ENCODE data around the gene EPB41L5.

DNA sequence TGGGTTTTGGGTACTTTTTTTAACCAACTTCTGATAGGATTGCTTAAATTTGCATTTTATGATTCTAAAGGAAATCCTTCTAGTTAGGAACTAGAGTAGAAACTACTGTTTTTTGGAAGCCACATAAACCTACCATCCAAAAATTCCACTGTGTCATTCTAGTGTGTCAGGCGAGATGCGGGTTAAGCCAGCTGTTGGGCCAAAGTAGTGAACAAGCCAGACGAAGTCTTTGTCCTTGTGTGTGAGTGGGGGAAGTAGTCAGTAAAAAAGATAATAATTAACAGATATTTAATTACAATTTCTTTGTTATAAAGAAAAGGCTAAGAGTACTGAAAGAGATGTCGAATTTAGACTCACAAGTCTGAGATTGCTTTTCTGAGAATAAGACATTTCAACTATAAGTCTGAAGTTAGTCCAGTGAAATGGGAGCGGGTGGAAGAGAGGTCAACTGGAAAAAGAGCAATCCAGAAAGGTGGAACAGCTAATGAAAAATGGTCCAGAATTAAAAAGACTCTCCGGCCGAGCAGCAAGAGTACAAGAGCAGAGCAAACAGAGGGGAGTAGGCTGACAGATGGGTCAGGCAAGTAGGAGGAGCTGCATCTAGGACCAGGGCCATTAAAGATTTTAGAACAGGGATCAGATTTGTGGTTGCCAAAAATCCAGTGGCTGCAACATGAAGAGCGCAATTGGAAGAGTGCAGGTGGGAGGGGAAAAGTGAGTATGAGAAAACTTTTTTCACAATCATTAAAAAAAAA, 1.5 kb downstream of the EPB41L5 start:
- TF ChIP-seq POLR2A (IDR thresholded peaks at IDR 0.05) (no peak), POLR2AphosphoS5 (IDR thresholded peaks at IDR 0.05) (no peak)
- TF ChIP-seq, protein P1, sequence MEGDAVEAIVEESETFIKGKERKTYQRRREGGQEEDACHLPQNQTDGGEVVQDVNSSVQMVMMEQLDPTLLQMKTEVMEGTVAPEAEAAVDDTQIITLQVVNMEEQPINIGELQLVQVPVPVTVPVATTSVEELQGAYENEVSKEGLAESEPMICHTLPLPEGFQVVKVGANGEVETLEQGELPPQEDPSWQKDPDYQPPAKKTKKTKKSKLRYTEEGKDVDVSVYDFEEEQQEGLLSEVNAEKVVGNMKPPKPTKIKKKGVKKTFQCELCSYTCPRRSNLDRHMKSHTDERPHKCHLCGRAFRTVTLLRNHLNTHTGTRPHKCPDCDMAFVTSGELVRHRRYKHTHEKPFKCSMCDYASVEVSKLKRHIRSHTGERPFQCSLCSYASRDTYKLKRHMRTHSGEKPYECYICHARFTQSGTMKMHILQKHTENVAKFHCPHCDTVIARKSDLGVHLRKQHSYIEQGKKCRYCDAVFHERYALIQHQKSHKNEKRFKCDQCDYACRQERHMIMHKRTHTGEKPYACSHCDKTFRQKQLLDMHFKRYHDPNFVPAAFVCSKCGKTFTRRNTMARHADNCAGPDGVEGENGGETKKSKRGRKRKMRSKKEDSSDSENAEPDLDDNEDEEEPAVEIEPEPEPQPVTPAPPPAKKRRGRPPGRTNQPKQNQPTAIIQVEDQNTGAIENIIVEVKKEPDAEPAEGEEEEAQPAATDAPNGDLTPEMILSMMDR (IDR thresholded peaks at IDR 0.05): no peak

Measured in breast epithelium (tissue), 3 donors.